Lower lobe of right lung (tissue), 2 donors: ENCODE results near the gene STN1. TPM values are rescaled to one million over a fixed set of nuclear protein-coding genes. Genes with fewer than 3 reads are reported as not detected.

ENCODE experiments used
- ATAC-seq, 2 donors: fragments of 200-7000 bp; cut with Tn5 transposase; one replicate each; pipeline ENCODE4 v1.9.1; 2020 to 2022; ENCODE audit warnings: mild to moderate bottlenecking in 2 of 2, moderate library complexity in 2 of 2
- DNase-seq: peaks from one replicate; pipeline ENCODE4 v3.0.0-alpha.2; 2020
- H3K27ac ChIP-seq: fragments of 200-600 bp; one replicate; pipeline ENCODE4 v1.8.0; 2022
- H3K27me3 ChIP-seq: fragments of 200-600 bp; one replicate; pipeline ENCODE4 v1.8.0; 2022; ENCODE audit warnings: low read depth
- H3K36me3 ChIP-seq: fragments of 200-600 bp; one replicate; pipeline ENCODE4 v1.8.0; 2022; ENCODE audit warnings: mild to moderate bottlenecking
- H3K4me1 ChIP-seq: fragments of 200-600 bp; one replicate; pipeline ENCODE4 v1.8.0; 2022
- H3K4me3 ChIP-seq: fragments of 200-600 bp; one replicate; pipeline ENCODE4 v1.8.0; 2022; ENCODE audit warnings: mild to moderate bottlenecking
- H3K9me3 ChIP-seq: fragments of 200-600 bp; one replicate; pipeline ENCODE4 v1.8.0; 2022
- intact Hi-C: fragments of 100-400 bp; cut with DNase I; formaldehyde crosslinking; loops from one replicate; pipeline ENCODE4 v1.11.0; 2022
- total RNA-seq: library from RNA; stranded (reverse); fragmentation: NEBNext Ultra II Directional; extraction: Animal tissue kit (Norgen Biotek cat#: 25700); gene quantifications from one replicate; pipeline ENCODE4 v1.2.1, GENCODE V29; 2021
- TF ChIP-seq, protein P1 (sequence below): fragments of 200-600 bp; IDR thresholded peaks from one replicate; pipeline ENCODE4 v1.8.0; 2022; ENCODE audit warnings: antibody characterized with exemption, mild to moderate bottlenecking
- donor health status: DM: no; HTN: yes; CAD: no; lungs with severe emphysema.

Gene STN1
- total RNA-seq, 1 donor from 2014 or later: 37.0 TPM

- H3K9me3 ChIP-seq: no peaks in the 10 kb centered on the region
- DNase-seq (no peak), ATAC-seq (no peak)
- intact Hi-C loops: no loop called here
- H3K36me3 ChIP-seq: peaks cover 79% of the 10 kb centered on the region
- peaks cover 36% of the 10 kb centered on the region for H3K4me1 ChIP-seq
- no peaks in the 10 kb centered on the region for H3K27me3 ChIP-seq
- no peak overlapping the region for H3K27ac ChIP-seq
- TF ChIP-seq, protein P1, sequence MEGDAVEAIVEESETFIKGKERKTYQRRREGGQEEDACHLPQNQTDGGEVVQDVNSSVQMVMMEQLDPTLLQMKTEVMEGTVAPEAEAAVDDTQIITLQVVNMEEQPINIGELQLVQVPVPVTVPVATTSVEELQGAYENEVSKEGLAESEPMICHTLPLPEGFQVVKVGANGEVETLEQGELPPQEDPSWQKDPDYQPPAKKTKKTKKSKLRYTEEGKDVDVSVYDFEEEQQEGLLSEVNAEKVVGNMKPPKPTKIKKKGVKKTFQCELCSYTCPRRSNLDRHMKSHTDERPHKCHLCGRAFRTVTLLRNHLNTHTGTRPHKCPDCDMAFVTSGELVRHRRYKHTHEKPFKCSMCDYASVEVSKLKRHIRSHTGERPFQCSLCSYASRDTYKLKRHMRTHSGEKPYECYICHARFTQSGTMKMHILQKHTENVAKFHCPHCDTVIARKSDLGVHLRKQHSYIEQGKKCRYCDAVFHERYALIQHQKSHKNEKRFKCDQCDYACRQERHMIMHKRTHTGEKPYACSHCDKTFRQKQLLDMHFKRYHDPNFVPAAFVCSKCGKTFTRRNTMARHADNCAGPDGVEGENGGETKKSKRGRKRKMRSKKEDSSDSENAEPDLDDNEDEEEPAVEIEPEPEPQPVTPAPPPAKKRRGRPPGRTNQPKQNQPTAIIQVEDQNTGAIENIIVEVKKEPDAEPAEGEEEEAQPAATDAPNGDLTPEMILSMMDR: no peak
- H3K4me3 ChIP-seq: no peak overlapping the region
Measured at GRCh38 chr10:103885617-103886016, 32.4 kb downstream of the STN1 start.

- ATAC-seq (peak; percentile 73 to 79), DNase-seq (no peak)
- peaks cover 88% of the 10 kb centered on the region for H3K36me3 ChIP-seq
- H3K9me3 ChIP-seq: no peaks in the 10 kb centered on the region
- no peak overlapping the region for H3K4me3 ChIP-seq
- intact Hi-C loops: no loop called here
- TF ChIP-seq, protein P1: peak; percentile 75
- no peaks in the 10 kb centered on the region for H3K27me3 ChIP-seq
- H3K4me1 ChIP-seq: peaks cover 28% of the 10 kb centered on the region
- no peak overlapping the region for H3K27ac ChIP-seq
Measured at GRCh38 chr10:103884681-103885139, 33.3 kb downstream of the STN1 start.

- ATAC-seq (no peak), DNase-seq (no peak)
- Histone ChIP-seq H3K4me3 (no peak overlapping the region), H3K9me3 (no peaks in the 10 kb centered on the region), H3K27ac (no peak overlapping the region), H3K27me3 (no peaks in the 10 kb centered on the region), H3K4me1 (peaks cover 7% of the 10 kb centered on the region), H3K36me3 (peaks cover 100% of the 10 kb centered on the region)
- TF ChIP-seq, protein P1: no peak
- intact Hi-C loops: no loop called here
Measured at GRCh38 chr10:103882285-103883007, 35.5 kb downstream of the STN1 start.

GRCh38 chr10:103881416-103882284 lies 36.3 kb downstream of the STN1 start:
- TF ChIP-seq, protein P1: no peak
- ATAC-seq: no peak
- H3K27ac ChIP-seq: no peak overlapping the region
- H3K27me3 ChIP-seq: no peaks in the 10 kb centered on the region
- no peak for DNase-seq
- intact Hi-C loops: no loop called here
- no peaks in the 10 kb centered on the region for H3K9me3 ChIP-seq
- H3K4me1 ChIP-seq: peaks cover 7% of the 10 kb centered on the region
- H3K4me3 ChIP-seq: no peak overlapping the region
- peaks cover 100% of the 10 kb centered on the region for H3K36me3 ChIP-seq

GRCh38 chr10:103879831-103880230 lies 38.2 kb downstream of the STN1 start:
- no peaks in the 10 kb centered on the region for H3K9me3 ChIP-seq
- H3K4me3 ChIP-seq: no peak overlapping the region
- ATAC-seq: no peak
- TF ChIP-seq, protein P1: no peak
- peaks cover 83% of the 10 kb centered on the region for H3K36me3 ChIP-seq
- H3K27ac ChIP-seq: no peak overlapping the region
- H3K27me3 ChIP-seq: no peaks in the 10 kb centered on the region
- intact Hi-C loops: no loop called here
- DNase-seq: no peak
- H3K4me1 ChIP-seq: peaks cover 6% of the 10 kb centered on the region
